OCI-LY1 (cell line): ENCODE results near the gene BZW1.

Experiments
- H2AFZ ChIP-seq: fragments of 200-600 bp; sonication (generic), shearing (Covaris generic); 2 replicates; pipeline ENCODE4 v1.6.0; 2014; ENCODE audit warnings: antibody characterized with exemption, mild to moderate bottlenecking, low read length
- H3F3A ChIP-seq: fragments of 200-600 bp; sonication (generic), shearing (Covaris generic); 2 replicates; pipeline ENCODE4 v1.6.0; 2014; ENCODE audit warnings: mild to moderate bottlenecking, antibody characterized with exemption, low read length, moderate library complexity; ENCODE audit not compliant: insufficient read depth
- H3K27ac ChIP-seq: fragments of 200-600 bp; sonication (generic); 2 replicates; pipeline ENCODE4 v1.5.1; 2014; ENCODE audit warnings: low read length, mixed run types, mild to moderate bottlenecking, low read depth; ENCODE audit not compliant: poor library complexity, severe bottlenecking
- H3K27me3 ChIP-seq: fragments of 200-600 bp; sonication (generic); 2 replicates; pipeline ENCODE4 v1.6.0; 2014; ENCODE audit warnings: antibody characterized with exemption, mild to moderate bottlenecking, low read length, moderate library complexity; ENCODE audit not compliant: insufficient read depth
- H3K36me3 ChIP-seq: fragments of 200-600 bp; sonication (generic); 2 replicates; pipeline ENCODE4 v1.6.1; 2014; ENCODE audit warnings: mild to moderate bottlenecking, antibody characterized with exemption, low read length, moderate library complexity, mixed read lengths; ENCODE audit not compliant: insufficient read depth
- H3K4me1 ChIP-seq: fragments of 200-600 bp; sonication (generic); 2 replicates; pipeline ENCODE4 v1.5.1; 2014; ENCODE audit warnings: mild to moderate bottlenecking, low read length, moderate library complexity; ENCODE audit not compliant: insufficient read depth, severe bottlenecking
- H3K4me2 ChIP-seq: fragments of 200-600 bp; sonication (generic), shearing (Covaris generic); 2 replicates; pipeline ENCODE4 v1.6.1; 2014; ENCODE audit warnings: low read length
- H3K4me3 ChIP-seq: fragments of 200-600 bp; sonication (generic); 2 replicates; pipeline ENCODE4 v1.5.1; 2014; ENCODE audit warnings: low read length, low read depth, mild to moderate bottlenecking, mixed read lengths; ENCODE audit not compliant: poor library complexity, severe bottlenecking
- H3K79me2 ChIP-seq: fragments of 200-600 bp; shearing (Covaris generic); 2 replicates; pipeline ENCODE4 v1.6.1; 2016; ENCODE audit warnings: mixed run types, low read length, mixed read lengths; ENCODE audit not compliant: insufficient read depth
- H3K9ac ChIP-seq: fragments of 200-600 bp; sonication (generic), shearing (Covaris generic); 2 replicates; pipeline ENCODE4 v1.6.1; 2014; ENCODE audit warnings: mild to moderate bottlenecking, low read length, mixed read lengths
- H3K9me2 ChIP-seq: fragments of 200-600 bp; sonication (generic), shearing (Covaris generic); 2 replicates; pipeline ENCODE4 v1.6.1; 2014; ENCODE audit warnings: low read depth, mild to moderate bottlenecking, low read length, mixed read lengths
- H3K9me3 ChIP-seq: fragments of 200-600 bp; shearing (Covaris generic); 2 replicates; pipeline ENCODE4 v1.6.1; 2014; ENCODE audit warnings: low read length, mixed read lengths
- H4K20me1 ChIP-seq: fragments of 200-600 bp; sonication (generic), shearing (Covaris generic); 2 replicates; pipeline ENCODE4 v1.6.0; 2016; ENCODE audit warnings: mild to moderate bottlenecking, low read length; ENCODE audit not compliant: insufficient read depth
- EZH2 ChIP-seq: fragments of 200-600 bp; sonication (generic), shearing (Covaris generic); IDR thresholded peaks from 2 replicates; pipeline ENCODE4 v1.8.0; 2017; ENCODE audit warnings: borderline replicate concordance, mixed run types, mild to moderate bottlenecking, antibody characterized with exemption, low read length, moderate library complexity, mixed read lengths
- TF ChIP-seq, protein P1 (sequence below): fragments of 200-600 bp; sonication (generic), shearing (Covaris generic); IDR thresholded peaks from 2 replicates; pipeline ENCODE4 v1.5.1; 2017; ENCODE audit warnings: mild to moderate bottlenecking, antibody characterized with exemption, low read length, moderate library complexity, mixed read lengths

BZW1 gene

DNA sequence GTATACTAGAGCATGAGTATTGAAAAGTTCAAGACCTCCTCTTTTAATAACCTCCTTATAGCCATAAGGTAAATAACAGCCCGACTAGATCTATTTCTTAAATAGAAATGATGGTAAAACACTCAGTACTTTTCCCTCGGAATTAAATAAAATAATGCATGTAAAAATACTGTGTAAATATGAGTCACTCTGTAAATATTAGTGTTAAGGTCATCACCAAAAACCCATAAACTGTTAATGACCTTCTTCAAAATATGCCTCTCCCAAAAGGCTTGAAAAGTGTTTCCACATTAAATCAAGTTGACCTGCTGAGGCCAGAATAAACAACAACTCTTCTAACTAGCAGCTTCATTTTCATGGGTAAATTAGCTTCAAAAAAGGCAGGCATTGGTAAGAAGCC lies 25.3 kb upstream of the BZW1 start:
- H2AFZ ChIP-seq, result no peak overlapping the region
- H3K9ac ChIP-seq, result no peak overlapping the region

DNA sequence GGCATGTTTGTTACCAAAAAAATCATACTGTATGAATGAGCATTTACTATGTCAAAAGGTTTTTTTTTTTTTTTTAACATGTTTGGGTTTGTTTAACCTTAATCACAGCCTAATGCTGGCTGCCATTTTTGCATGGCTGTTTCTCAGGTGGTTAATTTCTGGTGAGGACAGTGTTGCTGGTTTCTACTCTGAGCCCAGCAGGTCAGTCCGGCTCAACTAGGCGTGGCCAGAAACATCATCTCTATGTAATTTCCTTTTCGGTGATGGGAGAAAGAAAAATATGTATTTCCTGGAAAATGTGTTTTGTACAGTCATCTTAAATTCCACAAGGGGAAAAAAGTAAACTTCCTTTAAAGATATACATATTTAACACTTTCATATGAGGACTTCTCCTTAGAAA lies 24.9 kb upstream of the BZW1 start:
- Histone ChIP-seq H3K79me2 (no peaks in the 10 kb centered on the region), H3K4me2 (no peak overlapping the region), H4K20me1 (no peaks in the 10 kb centered on the region), H3K4me3 (no peak overlapping the region), H3F3A (no peaks in the 10 kb centered on the region), H3K36me3 (no peaks in the 10 kb centered on the region), H3K27me3 (no peaks in the 10 kb centered on the region; the same call in 1 of the 2 replicates), H3K9me3 (no peaks in the 10 kb centered on the region), H3K4me1 (no peaks in the 10 kb centered on the region), H3K9ac (no peak overlapping the region), H2AFZ (no peak overlapping the region), H3K27ac (no peak overlapping the region), H3K9me2 (no peaks in the 10 kb centered on the region)
- no peak for TF ChIP-seq EZH2
- TF ChIP-seq, protein P1, sequence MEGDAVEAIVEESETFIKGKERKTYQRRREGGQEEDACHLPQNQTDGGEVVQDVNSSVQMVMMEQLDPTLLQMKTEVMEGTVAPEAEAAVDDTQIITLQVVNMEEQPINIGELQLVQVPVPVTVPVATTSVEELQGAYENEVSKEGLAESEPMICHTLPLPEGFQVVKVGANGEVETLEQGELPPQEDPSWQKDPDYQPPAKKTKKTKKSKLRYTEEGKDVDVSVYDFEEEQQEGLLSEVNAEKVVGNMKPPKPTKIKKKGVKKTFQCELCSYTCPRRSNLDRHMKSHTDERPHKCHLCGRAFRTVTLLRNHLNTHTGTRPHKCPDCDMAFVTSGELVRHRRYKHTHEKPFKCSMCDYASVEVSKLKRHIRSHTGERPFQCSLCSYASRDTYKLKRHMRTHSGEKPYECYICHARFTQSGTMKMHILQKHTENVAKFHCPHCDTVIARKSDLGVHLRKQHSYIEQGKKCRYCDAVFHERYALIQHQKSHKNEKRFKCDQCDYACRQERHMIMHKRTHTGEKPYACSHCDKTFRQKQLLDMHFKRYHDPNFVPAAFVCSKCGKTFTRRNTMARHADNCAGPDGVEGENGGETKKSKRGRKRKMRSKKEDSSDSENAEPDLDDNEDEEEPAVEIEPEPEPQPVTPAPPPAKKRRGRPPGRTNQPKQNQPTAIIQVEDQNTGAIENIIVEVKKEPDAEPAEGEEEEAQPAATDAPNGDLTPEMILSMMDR, result no peak

More for the DNA sequence above, 25.3 kb upstream of the BZW1 start:
- H4K20me1 ChIP-seq, result no peaks in the 10 kb centered on the region
- H3K9me3 ChIP-seq, result no peaks in the 10 kb centered on the region
- H3K79me2 ChIP-seq, result no peaks in the 10 kb centered on the region
- no peak for TF ChIP-seq EZH2
- TF ChIP-seq, protein P1, result no peak
- H3K4me1 ChIP-seq, result no peaks in the 10 kb centered on the region
- H3K9me2 ChIP-seq, result no peaks in the 10 kb centered on the region
- H3F3A ChIP-seq, result no peaks in the 10 kb centered on the region
- H3K27ac ChIP-seq, result no peak overlapping the region
- H3K4me2 ChIP-seq, result no peak overlapping the region
- H3K36me3 ChIP-seq, result no peaks in the 10 kb centered on the region
- no peak overlapping the region for H3K4me3 ChIP-seq
- no peaks in the 10 kb centered on the region; the same call in 1 of the 2 replicates for H3K27me3 ChIP-seq

DNA sequence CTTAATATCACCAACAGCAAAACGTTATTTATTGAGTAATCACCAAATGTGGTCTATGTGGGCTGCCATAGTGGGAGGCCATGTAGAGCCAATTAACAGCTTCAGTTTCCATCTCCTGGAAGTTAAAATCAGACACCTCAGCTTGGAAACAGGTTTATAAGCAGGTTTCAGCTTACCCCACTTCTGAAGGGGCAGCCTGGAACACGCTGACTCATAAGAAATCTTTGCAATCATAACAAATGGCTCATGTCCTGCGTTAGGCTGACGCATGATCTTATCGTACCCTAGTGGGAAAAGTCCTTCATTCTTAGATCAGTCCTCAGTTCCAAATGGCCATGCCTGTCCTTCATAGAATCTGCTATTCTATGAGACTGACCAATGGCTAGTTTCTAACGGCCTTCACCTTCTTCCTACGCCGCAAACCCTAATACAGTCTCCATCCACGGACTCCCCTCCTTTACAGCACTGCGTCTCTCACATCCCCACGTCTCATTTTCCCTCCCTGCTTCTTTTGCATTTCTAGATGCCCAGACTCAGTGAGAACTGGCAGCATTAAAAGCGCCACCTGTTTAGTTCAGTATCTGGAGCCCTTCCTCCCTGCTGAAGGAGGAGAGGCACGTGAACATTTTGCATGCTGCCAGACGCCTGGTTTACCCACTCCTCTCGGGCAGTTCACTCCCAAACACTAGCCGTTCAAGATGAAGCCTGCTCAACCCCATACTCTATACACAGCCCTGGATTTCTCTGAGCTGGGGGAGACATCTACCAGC lies 24.2 kb upstream of the BZW1 start:
- H3K9ac ChIP-seq, result no peak overlapping the region
- H3F3A ChIP-seq, result no peaks in the 10 kb centered on the region

More for the DNA sequence above, 24.2 kb upstream of the BZW1 start:
- TF ChIP-seq, protein P1, result no peak
- no peak for TF ChIP-seq EZH2
- no peaks in the 10 kb centered on the region; the same call in 1 of the 2 replicates for H3K27me3 ChIP-seq
- no peaks in the 10 kb centered on the region for H3K4me1 ChIP-seq
- H3K4me2 ChIP-seq, result no peak overlapping the region
- H3K9me2 ChIP-seq, result no peaks in the 10 kb centered on the region
- no peak overlapping the region for H2AFZ ChIP-seq
- no peaks in the 10 kb centered on the region for H3K9me3 ChIP-seq
- H3K27ac ChIP-seq, result no peak overlapping the region
- H3K79me2 ChIP-seq, result no peaks in the 10 kb centered on the region
- H3K36me3 ChIP-seq, result no peaks in the 10 kb centered on the region
- no peak overlapping the region for H3K4me3 ChIP-seq
- H4K20me1 ChIP-seq, result no peaks in the 10 kb centered on the region
